B cell (primary cell): ENCODE data around the gene CHD6.

ENCODE experiments used
- EZH2 ChIP-seq: IDR thresholded peaks from 2 replicates; pipeline ENCODE4 v1.6.1; 2012; ENCODE audit warnings: borderline replicate concordance, low read depth, mild to moderate bottlenecking, moderate library complexity, low read length; ENCODE audit not compliant: insufficient read depth, poor library complexity, severe bottlenecking
- TF ChIP-seq, protein P1 (sequence below): fragments of 200-600 bp; IDR thresholded peaks from one replicate; pipeline ENCODE4 v1.8.0; 2022; ENCODE audit warnings: antibody characterized with exemption, mild to moderate bottlenecking

DNA sequence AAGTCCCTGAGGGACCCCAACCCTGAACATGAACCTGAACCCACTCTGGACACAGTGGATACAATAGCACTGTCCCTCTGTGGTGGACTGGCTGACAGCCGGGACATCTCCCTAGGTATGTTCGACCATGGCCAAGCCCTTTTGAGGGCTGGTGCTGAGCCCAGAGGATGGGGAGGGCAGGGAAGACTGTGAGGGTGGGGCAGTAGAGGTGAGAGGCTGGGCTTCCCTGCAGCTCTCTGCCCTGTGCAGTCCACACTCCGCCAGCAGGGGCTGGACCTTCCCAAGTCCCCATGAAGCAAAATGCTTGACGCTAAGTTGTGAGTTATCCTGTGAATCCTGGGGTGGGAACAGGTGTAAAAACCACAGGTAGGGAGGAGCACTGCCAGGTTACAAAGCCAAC lies 266.1 kb downstream of the CHD6 start:
- TF ChIP-seq, protein P1, sequence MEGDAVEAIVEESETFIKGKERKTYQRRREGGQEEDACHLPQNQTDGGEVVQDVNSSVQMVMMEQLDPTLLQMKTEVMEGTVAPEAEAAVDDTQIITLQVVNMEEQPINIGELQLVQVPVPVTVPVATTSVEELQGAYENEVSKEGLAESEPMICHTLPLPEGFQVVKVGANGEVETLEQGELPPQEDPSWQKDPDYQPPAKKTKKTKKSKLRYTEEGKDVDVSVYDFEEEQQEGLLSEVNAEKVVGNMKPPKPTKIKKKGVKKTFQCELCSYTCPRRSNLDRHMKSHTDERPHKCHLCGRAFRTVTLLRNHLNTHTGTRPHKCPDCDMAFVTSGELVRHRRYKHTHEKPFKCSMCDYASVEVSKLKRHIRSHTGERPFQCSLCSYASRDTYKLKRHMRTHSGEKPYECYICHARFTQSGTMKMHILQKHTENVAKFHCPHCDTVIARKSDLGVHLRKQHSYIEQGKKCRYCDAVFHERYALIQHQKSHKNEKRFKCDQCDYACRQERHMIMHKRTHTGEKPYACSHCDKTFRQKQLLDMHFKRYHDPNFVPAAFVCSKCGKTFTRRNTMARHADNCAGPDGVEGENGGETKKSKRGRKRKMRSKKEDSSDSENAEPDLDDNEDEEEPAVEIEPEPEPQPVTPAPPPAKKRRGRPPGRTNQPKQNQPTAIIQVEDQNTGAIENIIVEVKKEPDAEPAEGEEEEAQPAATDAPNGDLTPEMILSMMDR: no peak
- no peak for TF ChIP-seq EZH2
